IPS-18c (cell line): ENCODE data around the gene ZNF467.

ENCODE experiments used
- H3K4me3 ChIP-seq: 2 replicates; pipeline ENCODE4 v1.7.0; 2013; ENCODE audit warnings: low read depth, mild to moderate bottlenecking, low read length, moderate library complexity; ENCODE audit not compliant: insufficient read depth
- H3K9me3 ChIP-seq: one replicate; pipeline ENCODE4 v1.6.1; 2013; ENCODE audit warnings: mild to moderate bottlenecking, low read length, moderate library complexity; ENCODE audit not compliant: control insufficient read depth, insufficient read depth

Gene ZNF467

GRCh38 chr7:149791411-149792219, 18.2 kb upstream of the ZNF467 start:
- no peak overlapping the region for H3K4me3 ChIP-seq

GRCh38 chr7:149790754-149791360, 17.5 kb upstream of the ZNF467 start:
- Histone ChIP-seq H3K4me3 (peak overlapping the region; percentile 34; the same call in 1 of the 2 replicates), H3K9me3 (no peaks in the 10 kb centered on the region)

More at GRCh38 chr7:149791411-149792219, 18.2 kb upstream of the ZNF467 start:
- H3K9me3 ChIP-seq = no peaks in the 10 kb centered on the region

- Histone ChIP-seq H3K9me3 (no peaks in the 10 kb centered on the region), H3K4me3 (peak overlapping the region; percentile 34)
These were observed 16.8 kb upstream of the ZNF467 start for GRCh38 chr7:149790146-149790548.

- Histone ChIP-seq H3K9me3 (no peaks in the 10 kb centered on the region), H3K4me3 (no peak overlapping the region)
These were observed 15.7 kb upstream of the ZNF467 start for GRCh38 chr7:149789101-149789500.

DNA sequence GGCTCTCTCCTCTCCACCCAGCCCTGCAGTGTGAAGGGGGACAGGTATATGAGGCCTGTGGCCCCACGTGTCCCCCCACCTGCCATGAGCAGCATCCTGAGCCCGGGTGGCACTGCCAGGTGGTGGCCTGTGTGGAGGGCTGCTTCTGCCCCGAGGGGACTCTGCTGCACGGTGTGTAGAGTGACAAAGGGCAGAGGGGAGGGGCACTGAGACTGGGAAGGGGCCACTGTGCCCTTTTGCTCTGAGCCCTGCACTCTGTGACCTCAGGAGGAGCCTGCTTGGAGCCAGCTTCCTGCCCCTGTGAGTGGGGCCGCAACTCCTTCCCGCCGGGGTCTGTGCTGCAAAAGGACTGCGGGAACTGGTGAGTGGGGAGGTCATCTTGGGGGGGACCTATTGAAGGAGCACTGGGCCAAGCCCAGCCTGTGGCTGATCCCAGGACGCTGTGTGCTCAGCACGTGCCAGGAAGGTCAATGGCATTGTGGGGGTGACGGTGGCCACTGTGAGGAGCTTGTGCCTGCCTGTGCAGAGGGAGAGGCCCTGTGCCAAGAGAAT, 15.0 kb upstream of the ZNF467 start:
- no peaks in the 10 kb centered on the region for H3K9me3 ChIP-seq
- no peak overlapping the region for H3K4me3 ChIP-seq

GRCh38 chr7:149787428-149788299, 14.3 kb upstream of the ZNF467 start:
- Histone ChIP-seq H3K4me3 (no peak overlapping the region), H3K9me3 (no peaks in the 10 kb centered on the region)

DNA sequence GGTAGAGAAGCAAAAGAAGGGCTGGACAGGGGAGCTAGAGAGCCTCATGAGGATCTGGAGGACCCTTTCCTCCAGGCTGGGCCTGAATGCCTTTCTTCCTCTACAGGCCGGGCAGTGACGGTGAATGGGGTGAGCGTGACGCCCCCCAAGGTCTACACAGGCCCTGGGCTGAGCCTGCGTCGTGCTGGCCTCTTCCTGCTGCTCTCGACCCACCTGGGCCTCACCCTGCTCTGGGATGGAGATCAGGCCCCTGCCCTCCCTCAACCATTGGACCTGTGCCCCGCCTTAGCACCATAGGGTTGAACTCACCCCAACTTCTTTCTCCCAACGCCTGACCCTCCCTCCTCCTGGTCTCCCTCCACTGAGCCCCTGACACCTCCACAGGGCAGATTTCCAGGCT, 12.6 kb upstream of the ZNF467 start:
- H3K9me3 ChIP-seq = no peaks in the 10 kb centered on the region
- H3K4me3 ChIP-seq = no peak overlapping the region

GRCh38 chr7:149785402-149785801, 12.0 kb upstream of the ZNF467 start:
- Histone ChIP-seq H3K9me3 (no peaks in the 10 kb centered on the region), H3K4me3 (no peak overlapping the region)

DNA sequence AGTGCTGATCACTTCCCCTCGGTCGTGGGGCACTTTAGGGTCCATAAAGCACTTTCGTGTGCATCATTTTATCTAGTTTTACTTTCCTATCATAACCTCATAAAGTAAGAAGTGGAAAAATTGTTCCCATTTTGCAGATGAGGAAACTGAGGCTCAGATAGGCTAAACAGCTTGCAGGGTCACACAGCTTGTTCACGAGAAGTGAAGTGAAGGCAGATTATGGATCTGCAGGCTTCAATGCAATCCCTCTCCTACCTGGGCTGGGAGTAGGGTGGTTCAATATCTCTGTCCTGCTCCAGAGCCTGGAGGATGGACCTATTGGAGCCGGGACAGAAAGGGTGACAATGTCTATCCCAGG, 10.8 kb upstream of the ZNF467 start:
- no peak overlapping the region for H3K4me3 ChIP-seq
- H3K9me3 ChIP-seq = no peaks in the 10 kb centered on the region

- no peak overlapping the region for H3K4me3 ChIP-seq
- no peaks in the 10 kb centered on the region for H3K9me3 ChIP-seq
These were observed 10.2 kb upstream of the ZNF467 start for GRCh38 chr7:149783386-149784250.

GRCh38 chr7:149782682-149783345, 9.4 kb upstream of the ZNF467 start:
- no peak overlapping the region for H3K4me3 ChIP-seq
- H3K9me3 ChIP-seq = no peaks in the 10 kb centered on the region

DNA sequence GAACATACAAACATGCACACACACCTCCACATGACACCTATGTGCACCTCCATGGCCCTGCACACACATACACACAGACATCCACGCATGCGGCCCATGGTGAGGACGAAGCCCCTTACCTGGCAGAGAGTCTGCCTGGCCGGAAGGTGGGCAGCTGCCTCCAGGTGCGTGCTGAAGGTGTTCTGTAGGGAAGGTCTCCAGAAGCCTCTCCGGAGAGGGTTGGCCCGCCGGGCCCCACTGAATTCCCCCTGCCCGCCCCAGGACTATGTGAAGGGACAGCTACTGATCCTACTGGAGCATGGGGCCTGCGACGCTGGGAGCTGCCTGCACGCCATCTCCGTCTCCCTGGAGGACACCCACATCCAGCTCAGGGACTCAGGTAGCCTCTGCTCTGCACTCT, 8.5 kb upstream of the ZNF467 start:
- no peaks in the 10 kb centered on the region for H3K9me3 ChIP-seq
- H3K4me3 ChIP-seq = no peak overlapping the region

DNA sequence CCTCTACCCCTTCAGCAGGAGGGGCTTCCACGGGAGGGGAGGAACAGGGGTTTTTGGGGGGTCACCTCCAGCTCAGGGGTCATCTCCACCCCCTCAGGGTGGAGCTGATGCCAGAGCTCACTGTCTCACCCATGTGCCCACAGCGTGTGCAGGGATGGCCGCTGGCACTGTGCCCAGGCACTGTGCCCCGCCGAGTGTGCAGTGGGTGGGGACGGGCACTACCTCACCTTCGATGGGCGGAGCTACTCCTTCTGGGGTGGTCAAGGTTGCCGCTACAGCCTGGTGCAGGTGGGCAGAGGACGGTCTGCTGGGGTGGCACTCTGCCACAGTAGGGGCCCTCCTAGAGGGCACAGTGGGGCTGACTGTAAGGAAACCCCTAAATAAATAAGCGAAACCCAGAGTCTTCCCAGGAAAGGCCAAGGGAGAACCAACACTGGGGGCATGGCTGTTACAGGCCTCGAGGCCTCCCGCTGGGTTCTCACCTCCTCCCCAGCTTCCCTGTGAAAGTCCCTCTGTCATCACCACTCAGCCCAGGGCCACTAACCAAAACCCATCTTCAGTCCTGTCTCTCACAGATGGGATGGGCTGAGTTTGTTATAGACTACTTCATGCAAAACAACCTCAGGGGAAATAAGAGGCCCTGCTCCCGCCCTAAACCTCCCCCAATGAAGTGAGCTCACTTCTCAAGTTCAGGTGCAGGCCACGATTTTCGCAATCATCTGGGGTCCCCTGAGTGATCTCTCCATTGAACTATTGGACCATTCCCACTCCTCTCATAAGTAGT, 7.4 kb upstream of the ZNF467 start:
- Histone ChIP-seq H3K9me3 (no peaks in the 10 kb centered on the region), H3K4me3 (no peak overlapping the region)

GRCh38 chr7:149780056-149780455, 6.7 kb upstream of the ZNF467 start:
- no peak overlapping the region for H3K4me3 ChIP-seq
- no peaks in the 10 kb centered on the region for H3K9me3 ChIP-seq

GRCh38 chr7:149779502-149779805, 6.1 kb upstream of the ZNF467 start:
- no peak overlapping the region for H3K4me3 ChIP-seq
- H3K9me3 ChIP-seq = no peaks in the 10 kb centered on the region
